Kidney (tissue), 14 donors: Measurements from ENCODE around the gene SMIM29. TPM values are rescaled to one million over a fixed set of nuclear protein-coding genes. Genes with fewer than 3 reads are reported as not detected.

Experiments
- DNase-seq, 5 donors: peaks; one replicate each; pipeline ENCODE4 v3.0.0-alpha.2; 2013 to 2020
- FAIRE-seq: peaks from 2 replicates; lab custom pipeline; 2012; peaks lifted over from hg19 to GRCh38; lab: Jason Lieb, UNC
- H3K27ac ChIP-seq, 2 donors: one replicate each; pipeline ENCODE4 v1.7.0; 2013; ENCODE audit warnings: low read depth in 2 of 2, low read length in 2 of 2, inconsistent platforms in 1 of 2
- H3K27me3 ChIP-seq: one replicate; pipeline ENCODE4 v1.7.1; 2013; ENCODE audit warnings: low read length, inconsistent platforms; ENCODE audit not compliant: control insufficient read depth, insufficient read depth
- H3K36me3 ChIP-seq, 3 donors: one replicate each; pipeline versions ENCODE4 v1.7.0 to v1.7.1; 2013; ENCODE audit warnings: low read length in 3 of 3, control low read depth in 1 of 3, inconsistent platforms in 1 of 3; ENCODE audit not compliant: insufficient read depth in 3 of 3, control insufficient read depth in 2 of 3
- H3K4me1 ChIP-seq, 3 donors: one replicate each; pipeline versions ENCODE4 v1.7.0 to v1.7.1; 2013; ENCODE audit warnings: low read length in 3 of 3, inconsistent platforms in 1 of 3, low read depth in 1 of 3; ENCODE audit not compliant: control insufficient read depth in 2 of 3, insufficient read depth in 2 of 3
- H3K4me3 ChIP-seq, 3 donors: one replicate each; pipeline versions ENCODE4 v1.7.0 to v1.8.1; 2013; ENCODE audit warnings: low read length in 3 of 3, control low read depth in 1 of 3, inconsistent platforms in 1 of 3
- H3K9ac ChIP-seq, 3 donors: one replicate each; pipeline versions ENCODE4 v1.7.0 to v1.7.1; 2013; ENCODE audit warnings: low read length in 3 of 3, control low read depth in 1 of 3, inconsistent platforms in 1 of 3
- H3K9me3 ChIP-seq, 3 donors: one replicate each; pipeline versions ENCODE4 v1.7.0 to v1.7.1; 2013; ENCODE audit warnings: low read length in 3 of 3, control low read depth in 1 of 3, inconsistent platforms in 1 of 3; ENCODE audit not compliant: control insufficient read depth in 2 of 3, insufficient read depth in 1 of 3
- CTCF ChIP-seq: IDR thresholded peaks from 3 replicates; pipeline ENCODE4 v1.5.1; 2012; ENCODE audit warnings: mild to moderate bottlenecking, moderate library complexity, borderline replicate concordance; ENCODE audit not compliant: insufficient read depth; ENCODE audit errors: extremely low read depth
- intact Hi-C: fragments of 100-400 bp; cut with DNase I; formaldehyde crosslinking; loops from one replicate; pipeline ENCODE4 v1.11.1; 2022
- polyA plus RNA-seq: library from polyadenylated mRNA; stranded (reverse); fragments of 350-450 nt; fragmentation: Illumina TruSeq; extraction: RNeasy Lipid Tissue Mini Kit (QIAGEN cat#74804); gene quantifications from one replicate; pipeline ENCODE4 v1.2.3, GENCODE V29; 2014; ENCODE audit warnings: low read depth, low replicate concordance; ENCODE audit not compliant: insufficient read depth
- total RNA-seq: library from RNA; stranded (reverse); fragmentation: NEBNext Ultra II Directional; extraction: Animal tissue kit (Norgen Biotek cat#: 25700); gene quantifications from one replicate; pipeline ENCODE4 v1.2.1, GENCODE V29; 2021
- donor health status: control.
- donor health status: control.
- donor health status: control.
- donor health status: control.
- donor health status: control.
- donor health status: DM: yes; HTN: yes; CAD: no.
- donor health status: Normal renal cell carcinoma (clear cell type).

The SMIM29 gene
- total and polyA plus RNA-seq, 2 donors from 2014 or later, result 22.6 to 53.5 TPM

GRCh38 chr6:34235307-34236130 is 13.3 kb downstream of the SMIM29 start:
- H3K27me3 ChIP-seq, result no peaks in the 10 kb centered on the region
- intact Hi-C loops, result no loop called here
- peak overlapping the region; percentile 26 to 57 (median 47) for H3K4me3 ChIP-seq
- TF ChIP-seq CTCF, result no peak
- FAIRE-seq, result no peak
- no peaks in the 10 kb centered on the region for H3K36me3 ChIP-seq
- peak overlapping the region in 1 of 3 donors; percentile 78 for H3K9ac ChIP-seq
- peak; percentile 87 to 92 (median 89) for DNase-seq
- peaks cover 0 to 7% (median 0%) of the 10 kb centered on the region in 3 donors for H3K4me1 ChIP-seq
- H3K9me3 ChIP-seq, result no peaks in the 10 kb centered on the region
- H3K27ac ChIP-seq, result peak overlapping the region; percentile 91 to 93

GRCh38 chr6:34234667-34235306 is 14.0 kb downstream of the SMIM29 start:
- no peak for FAIRE-seq
- no peak overlapping the region for H3K9ac ChIP-seq
- H3K4me1 ChIP-seq, result peaks cover 0 to 7% (median 0%) of the 10 kb centered on the region in 3 donors
- H3K4me3 ChIP-seq, result no peak overlapping the region
- H3K9me3 ChIP-seq, result no peaks in the 10 kb centered on the region
- intact Hi-C loops, result no loop called here
- DNase-seq, result peak in 4 of 5 donors; percentile 31 to 88 (median 38)
- no peak for TF ChIP-seq CTCF
- no peak overlapping the region for H3K27ac ChIP-seq
- H3K27me3 ChIP-seq, result no peaks in the 10 kb centered on the region
- no peaks in the 10 kb centered on the region for H3K36me3 ChIP-seq

- no peak for FAIRE-seq
These were observed 14.9 kb downstream of the SMIM29 start for GRCh38 chr6:34233867-34234266.

More at GRCh38 chr6:34233867-34234266, 14.9 kb downstream of the SMIM29 start:
- Histone ChIP-seq H3K9me3 (no peaks in the 10 kb centered on the region), H3K27me3 (no peaks in the 10 kb centered on the region), H3K4me3 (no peak overlapping the region), H3K36me3 (no peaks in the 10 kb centered on the region), H3K27ac (no peak overlapping the region), H3K4me1 (peaks cover 0 to 7% (median 0%) of the 10 kb centered on the region in 3 donors), H3K9ac (no peak overlapping the region)
- DNase-seq, result peak in 1 of 5 donors; percentile 39
- intact Hi-C loops, result no loop called here
- TF ChIP-seq CTCF, result no peak
